HS-5 (cell line): Measurements from ENCODE around the gene TTC39B.

Experiments used
- DNase-seq: peaks from one replicate; pipeline ENCODE4 v3.0.0-alpha.2; 2012; ENCODE audit warnings: low read depth

TTC39B gene

DNA sequence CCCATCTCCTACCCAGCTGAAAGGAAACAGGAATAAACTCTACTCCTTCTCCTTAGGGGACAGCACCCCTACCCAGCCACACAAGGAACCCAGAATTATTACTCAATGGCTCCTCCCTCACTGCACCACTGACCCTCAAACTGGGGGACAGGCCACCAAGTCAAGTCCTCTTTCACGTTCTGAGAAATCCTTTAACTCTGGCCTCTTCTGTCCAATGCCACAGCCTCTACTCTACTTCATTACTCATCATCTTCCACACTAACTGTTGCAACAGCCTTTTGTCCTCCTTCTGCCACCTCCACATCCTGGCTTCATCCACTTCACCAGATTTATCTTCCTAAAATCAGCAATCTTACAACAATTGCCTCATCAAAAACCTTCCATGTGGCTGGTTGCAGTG is 6.8 kb downstream of the TTC39B start:
- DNase-seq: no peak

DNA sequence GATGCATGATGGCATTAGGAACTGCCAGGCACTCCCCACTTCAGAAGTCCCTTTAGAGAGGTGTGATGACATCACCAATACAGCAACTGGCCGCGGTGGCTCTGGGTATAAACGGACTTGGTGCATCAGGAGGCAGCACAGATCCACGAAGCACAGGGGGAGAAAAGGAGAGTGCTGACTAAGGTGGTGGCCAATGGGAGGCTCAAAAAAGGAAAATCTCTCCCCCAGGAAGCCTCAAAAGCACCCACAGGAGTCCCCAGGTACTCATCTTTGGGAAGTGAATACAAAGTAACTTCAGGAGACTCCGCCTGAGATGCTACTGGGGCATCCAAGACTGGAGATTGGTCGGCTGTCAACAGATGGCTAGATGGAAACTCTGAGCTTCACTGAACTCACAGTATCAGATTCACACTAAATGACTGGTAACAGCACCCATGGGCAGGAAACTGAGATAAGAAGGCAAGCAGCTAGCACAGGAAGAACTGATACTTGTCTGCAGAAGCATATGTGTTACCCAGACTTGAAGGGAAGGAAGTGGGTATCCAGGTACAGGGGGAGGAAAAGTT is 7.6 kb downstream of the TTC39B start:
- DNase-seq: no peak

DNA sequence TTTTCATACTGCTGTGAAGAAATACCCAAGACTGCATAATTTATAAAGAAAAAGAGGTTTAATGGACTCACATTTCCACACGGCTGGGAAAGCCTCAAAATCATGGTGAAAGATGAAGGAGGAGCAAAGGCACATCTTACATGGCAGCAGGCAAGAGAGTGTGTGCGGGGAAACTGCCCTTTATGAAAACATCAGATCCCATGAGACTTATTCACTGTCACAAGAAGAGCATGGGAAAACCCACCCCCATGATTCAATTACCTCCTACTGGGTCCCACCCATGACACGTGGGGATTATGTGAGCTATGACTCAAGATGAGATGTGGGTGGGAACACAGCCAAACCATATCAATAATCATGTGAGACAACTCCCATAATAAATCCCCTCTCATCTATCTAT is 8.7 kb downstream of the TTC39B start:
- DNase-seq: no peak

DNA sequence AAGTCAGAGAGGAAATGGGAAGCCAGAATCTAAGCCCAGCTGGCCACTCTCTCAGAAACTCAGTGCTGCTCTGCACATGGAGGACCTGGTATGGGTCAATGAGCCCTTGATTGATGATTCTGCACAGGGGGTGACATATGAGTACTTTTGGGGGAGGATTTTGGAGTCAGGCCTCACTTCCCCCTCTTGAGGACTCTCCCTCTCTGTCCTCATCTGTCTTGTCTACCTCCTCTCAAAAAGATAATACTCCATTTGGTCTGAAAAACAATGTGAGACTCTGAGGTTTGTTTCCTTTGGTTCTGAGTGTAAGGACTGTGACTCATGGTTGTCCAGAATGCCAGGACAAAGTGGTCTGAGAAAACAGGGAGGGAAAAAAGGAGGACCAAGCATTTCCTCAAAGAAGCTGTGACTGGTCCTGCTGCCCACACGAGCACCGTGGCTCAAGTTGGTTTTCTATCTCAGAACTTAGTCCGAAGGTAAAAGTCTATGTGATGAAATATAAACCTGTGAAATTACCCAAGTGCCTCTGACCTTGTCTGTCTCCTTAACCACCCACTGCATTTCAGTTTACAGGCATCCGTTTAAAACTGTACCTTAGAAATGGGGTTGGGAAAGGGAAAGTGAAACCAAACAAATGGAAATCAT is 11.1 kb downstream of the TTC39B start:
- peak; percentile 67 for DNase-seq

DNA sequence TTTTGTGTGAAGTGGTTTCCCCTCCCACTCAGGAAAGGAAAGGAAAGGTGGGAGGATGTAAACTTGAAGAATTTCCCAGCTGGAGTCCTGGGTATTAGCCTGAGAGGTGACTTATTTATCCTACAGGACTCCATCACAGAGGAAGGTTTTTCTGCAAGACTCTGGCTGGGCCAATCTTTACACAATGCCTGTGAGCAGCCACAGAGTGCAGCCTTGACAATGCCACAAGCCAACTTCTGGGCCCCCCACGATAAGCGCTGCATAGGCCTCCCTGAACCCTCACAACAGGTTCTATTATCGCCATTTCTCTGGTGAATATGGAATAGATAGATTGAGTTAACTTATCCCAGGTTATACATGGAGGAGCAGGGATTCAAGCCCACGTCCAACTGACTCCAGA is 12.4 kb downstream of the TTC39B start:
- DNase-seq: no peak

DNA sequence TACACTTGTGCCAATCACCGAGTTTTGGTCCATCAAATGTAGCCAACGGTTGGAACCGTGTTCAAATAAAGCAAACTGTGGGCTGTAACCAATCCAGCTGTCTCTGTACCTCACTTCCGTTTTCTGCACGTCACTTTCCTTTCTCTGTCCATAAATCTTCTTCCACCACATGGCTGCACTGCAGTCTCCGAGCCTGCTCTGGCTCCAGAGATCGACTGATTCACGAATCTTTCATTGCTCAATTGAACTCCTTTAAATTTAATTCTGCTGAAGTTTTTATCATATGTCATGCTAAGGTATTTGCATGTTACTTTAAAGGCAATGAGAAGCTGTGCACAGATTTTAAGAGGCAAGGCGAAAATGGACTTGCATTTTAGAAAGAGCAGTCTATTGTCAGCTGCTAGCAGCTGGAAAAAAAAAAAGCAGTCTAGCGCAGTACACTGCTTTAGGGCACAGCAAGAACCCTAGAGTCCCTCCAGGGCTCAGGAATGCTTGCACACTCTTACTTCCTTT is 13.2 kb downstream of the TTC39B start:
- no peak for DNase-seq

DNA sequence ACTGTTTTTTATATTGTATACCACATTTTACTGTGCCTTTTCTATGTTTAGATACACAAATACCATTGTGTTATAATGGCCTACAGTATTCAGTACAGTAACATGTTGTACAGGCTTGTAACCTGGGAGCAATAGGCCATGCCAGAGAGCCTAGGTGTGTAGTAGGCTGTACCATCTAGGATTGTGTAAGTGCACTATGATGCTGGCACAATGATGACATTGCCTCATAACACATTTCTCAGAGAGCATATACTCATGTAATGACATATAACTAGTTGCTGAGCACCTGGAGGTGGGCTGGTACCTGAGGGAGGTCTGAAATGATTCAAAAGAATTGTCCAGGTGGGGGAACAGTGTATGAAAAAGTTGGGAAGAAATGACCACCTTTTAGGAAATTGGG is 13.9 kb downstream of the TTC39B start:
- DNase-seq: no peak

DNA sequence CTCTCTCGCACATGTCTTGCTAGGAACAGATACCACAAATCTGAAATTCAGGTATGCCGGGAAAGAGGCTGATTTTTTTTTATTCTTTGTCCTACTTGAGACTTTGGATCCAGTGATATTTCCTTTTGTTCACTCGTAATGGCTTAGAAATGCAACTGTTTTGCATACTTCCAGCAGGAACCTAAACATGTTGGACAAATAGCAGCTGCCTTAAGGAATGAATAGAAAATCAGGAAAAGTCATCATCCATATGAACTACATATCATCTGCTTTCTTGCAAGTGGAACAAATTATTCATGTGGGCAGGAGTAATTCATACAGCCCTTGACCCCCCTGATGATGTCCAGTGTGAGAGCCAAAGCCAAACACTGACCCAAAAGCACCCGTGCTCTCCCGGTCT is 17.4 kb downstream of the TTC39B start:
- no peak for DNase-seq

DNA sequence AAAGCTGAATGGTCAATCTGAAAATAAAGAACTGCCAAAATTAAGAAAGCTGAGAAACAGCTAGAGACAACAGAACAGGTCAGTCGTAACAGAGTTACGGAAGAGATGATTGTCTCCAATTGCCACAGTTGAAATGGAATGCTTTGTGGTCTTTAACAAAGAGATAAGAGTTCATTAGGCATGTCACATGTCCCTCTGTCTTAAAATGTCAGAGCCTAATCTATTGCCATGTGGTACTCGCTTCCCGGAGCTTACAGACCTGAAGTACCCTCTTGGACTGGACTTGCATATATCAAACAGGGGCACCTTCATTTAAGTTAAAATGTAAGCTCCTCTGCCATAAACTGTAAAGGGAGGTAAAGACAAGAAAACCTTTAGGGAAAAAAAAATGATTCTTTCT is 19.7 kb downstream of the TTC39B start:
- DNase-seq: no peak

DNA sequence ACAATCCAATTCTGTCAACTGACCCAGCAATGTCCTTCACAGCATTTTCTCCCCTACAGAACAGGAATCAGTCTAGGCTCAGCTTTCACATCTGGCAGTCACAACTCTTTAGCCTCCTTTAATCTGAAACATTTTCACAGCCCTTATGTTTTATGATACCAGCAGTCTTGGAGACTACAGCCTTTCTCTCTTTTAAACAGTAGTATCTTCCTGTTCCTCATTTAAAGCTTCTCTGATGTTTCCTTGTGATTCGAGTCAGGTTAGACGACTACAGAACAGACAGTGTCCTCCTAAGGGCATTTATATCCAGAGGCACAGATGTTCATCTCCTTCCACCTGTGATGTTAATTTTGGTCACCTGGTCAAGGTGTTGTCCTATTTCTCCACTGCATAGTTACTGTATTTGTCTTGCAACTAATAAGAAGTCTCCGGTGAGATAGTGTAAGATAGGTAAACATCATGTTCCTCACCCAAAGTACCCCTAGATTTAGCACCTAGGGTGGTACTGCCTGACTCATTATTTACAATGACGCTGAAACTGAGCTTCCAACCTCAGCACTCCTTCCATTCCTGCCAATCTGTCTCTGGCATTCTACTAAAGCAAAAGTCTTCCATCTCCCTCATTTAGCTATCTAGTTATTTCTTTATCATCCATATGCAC is 20.7 kb downstream of the TTC39B start:
- no peak for DNase-seq

DNA sequence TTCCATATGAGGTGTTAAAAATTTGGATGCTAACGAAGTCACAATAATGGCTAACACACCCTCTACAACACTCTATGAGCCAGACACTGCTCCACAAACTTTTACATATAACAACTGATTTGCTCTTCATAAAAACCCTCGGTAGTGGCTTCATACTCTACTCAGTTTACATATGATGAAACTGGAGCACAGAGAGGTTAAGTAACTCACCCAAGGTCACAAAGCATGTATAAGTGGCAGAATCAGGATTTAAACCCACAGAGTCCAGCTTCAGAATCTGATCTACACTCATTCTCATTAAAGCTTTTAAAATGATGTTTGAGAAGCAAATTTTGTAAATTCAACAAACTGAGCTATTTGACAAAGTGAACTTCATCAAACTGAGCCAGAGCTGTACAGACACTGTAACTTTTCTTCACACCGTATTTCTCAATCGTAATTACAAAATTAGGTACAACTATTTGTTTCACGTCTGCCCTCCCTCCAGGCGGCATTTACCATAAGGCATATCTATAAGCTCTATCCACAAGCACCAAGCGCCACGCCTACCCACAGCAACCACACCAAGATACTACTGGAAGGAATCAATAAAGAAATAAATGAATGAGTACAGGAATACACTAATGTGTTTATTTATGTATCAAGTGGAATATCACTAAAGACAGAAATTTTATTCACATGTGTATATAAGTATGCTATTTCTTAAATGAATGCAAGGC is 24.3 kb downstream of the TTC39B start:
- no peak for DNase-seq

DNA sequence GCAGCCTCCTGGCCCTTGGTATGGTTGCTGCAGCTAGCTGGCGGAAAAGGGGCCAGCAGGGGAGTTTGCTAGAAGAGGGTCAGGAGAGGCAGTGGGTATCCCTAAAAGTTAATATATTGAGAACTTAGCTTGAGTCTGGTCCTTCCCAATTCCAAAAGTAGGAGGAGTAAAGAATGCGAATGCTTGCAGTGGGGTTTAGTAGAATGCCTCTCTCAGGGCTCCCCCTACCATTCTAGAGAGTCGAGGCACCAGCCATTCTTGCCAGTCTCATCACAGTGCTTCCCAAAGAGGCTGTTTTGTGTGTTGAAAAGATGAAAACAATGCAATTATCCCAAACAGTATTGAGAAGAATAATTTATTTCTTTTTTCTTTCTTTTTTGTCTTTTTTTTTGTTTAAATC is 26.4 kb downstream of the TTC39B start:
- no peak for DNase-seq

DNA sequence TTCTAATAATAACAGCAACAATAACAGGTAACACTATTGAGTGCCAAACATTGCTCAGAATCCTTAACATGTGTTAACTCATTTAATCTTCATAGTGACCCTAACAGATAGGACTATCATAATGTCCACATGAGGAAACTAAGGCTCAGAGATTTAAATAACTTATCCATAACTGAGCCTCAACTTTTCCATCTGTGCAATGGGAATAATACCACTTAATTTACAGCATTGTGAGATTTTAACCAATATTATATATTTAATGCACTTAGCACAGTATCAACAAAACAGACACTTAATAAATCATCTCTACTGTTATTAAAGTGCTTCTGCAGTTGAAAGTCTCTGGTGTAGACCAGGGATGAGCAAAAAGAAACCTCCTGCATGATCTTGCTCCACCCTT is 28.2 kb downstream of the TTC39B start:
- no peak for DNase-seq

DNA sequence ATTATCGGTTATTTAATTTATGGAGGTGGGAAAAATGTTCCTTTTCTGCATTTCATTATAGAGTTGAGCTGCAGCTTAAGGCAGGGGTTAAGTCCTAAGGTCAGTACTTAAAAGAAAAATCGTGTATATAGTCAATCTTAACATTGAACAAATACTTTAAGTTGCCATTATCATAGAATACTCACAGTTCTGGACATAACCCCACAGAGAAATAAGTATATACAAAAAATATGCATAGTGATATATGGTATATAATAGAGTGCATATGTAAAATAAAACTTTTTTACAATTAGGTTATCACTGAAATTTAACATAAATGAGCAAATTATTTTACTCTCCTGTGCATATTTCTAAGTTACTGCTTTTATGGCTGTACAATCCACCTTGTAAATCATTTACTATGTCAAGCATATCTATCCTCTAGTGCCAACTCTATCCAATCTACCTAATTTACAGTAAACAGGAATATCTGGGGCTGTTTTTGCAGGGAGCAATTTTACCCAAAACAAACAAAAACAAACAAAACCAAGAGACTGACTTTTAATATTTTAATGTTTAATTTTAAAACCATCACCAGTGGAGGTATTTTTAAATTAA is 28.8 kb downstream of the TTC39B start:
- no peak for DNase-seq

DNA sequence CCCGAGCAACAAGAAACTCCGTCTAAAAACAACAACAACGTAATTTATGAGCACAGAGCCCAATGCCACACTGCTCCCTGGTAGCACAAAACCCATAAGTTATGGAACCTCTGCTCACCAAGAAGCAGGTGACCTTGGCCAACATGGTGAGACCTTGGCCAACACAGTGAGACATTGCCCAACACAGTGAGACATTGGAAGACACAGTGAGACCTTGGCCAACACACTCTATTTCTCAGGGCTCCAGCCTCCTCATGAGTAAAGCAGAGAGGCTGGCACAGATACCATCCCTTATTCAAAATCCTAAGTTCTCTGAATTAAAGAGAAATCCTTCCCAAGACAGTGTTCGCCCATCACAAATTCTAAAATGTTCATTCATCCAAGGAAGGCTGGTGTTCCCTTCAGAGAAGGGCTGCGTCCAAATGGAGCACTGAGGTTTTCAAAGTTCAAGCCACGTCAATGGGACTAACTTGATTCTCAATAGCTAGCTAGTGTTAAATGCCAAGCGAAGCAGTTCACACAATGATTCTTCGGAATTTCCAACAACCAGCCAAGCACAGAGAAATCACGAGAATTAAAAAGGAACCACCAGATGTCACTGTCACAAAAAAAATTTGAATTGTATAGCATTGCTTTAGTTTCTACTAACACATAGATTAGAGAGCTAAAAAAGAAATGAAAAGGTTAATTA is 29.5 kb downstream of the TTC39B start:
- DNase-seq: no peak

DNA sequence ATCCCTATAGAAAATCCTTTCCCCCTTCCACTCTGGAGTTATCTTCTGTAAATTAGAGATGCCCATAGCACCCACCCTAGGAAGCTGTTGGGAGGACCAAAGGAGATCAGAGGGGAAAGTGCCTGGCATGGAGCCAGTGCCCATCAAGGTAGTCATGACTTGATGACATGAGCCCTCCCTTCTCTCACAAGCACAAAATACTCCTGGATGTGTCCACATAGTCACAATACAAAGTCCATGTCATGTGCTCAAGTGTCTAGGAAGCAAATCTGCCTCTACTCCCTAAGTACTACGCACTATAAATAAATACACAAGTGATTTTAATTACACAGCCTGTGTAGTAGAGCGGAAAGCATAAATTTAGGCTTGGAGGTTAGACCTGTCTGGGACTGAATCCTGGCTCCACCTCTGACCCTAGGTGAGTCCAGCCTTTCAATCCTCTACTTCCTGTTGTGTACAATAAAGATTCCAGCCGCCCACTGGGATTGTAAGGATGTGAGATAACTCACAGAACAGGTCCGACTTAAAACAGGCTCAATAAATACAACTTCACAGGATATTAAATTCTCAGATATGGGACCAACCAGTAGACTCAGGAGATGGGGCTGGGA is 30.6 kb downstream of the TTC39B start:
- no peak for DNase-seq

DNA sequence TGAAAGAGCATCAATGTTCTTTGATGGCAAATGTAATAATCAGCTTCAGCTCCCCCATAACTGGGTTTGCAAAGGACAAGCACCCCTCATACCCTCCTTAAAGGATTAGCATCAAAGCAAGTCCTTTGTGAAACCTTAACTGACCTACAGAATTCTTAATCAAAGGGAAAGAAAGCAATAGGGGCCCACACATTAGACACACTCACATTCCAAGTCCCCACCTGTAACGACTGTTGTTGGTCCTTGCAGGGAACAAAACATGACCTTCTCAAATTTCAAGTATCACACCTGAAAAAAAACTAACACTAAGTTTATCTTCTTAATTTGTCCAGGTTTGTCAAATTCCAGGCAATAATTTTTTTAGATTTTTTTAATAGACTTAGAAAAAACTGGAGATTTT is 32.6 kb downstream of the TTC39B start:
- no peak for DNase-seq

DNA sequence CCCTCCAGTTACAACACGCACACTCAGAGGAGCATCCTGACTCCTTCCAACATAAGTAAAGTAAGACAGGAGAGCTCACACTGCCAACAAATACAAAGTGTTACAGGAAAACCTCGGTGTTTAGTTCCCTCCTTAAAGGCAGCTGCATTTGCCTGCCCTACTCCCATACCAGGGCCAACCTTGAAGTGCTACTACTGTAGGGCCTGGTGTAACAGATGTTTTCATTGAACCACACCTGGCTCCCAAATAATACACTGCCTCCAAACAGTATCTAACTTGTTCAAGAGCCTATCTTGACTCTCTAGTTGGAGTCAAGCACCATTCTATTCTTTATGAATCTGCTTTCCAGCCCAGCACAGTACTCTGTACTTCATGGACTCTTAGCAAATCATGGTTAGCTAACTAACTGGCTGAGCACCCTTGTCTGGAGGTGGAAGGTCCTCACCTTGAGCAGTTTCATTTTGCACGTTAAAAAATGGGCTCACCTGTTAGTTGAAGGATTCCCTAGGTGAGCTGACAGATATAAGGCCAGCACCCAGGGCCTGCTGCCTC is 34.6 kb downstream of the TTC39B start:
- no peak for DNase-seq

DNA sequence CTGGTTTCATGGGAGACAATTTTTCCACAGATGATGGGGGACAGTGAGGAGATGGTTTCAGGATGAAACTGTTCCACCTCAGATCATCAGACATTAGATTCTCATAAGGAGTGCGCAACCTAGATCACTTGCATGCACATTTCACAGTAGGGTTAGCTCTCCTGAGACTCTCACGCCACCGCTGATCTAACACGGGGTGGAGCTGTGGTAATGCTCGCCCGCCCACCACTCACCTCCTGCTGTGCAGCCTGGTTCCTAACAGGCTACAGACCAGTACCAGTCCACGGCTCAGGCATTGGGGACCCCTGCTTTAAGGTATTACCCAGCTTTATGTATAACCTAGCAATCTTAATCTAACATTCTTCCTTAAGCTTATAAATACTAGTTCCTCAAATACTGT is 35.6 kb downstream of the TTC39B start:
- no peak for DNase-seq

DNA sequence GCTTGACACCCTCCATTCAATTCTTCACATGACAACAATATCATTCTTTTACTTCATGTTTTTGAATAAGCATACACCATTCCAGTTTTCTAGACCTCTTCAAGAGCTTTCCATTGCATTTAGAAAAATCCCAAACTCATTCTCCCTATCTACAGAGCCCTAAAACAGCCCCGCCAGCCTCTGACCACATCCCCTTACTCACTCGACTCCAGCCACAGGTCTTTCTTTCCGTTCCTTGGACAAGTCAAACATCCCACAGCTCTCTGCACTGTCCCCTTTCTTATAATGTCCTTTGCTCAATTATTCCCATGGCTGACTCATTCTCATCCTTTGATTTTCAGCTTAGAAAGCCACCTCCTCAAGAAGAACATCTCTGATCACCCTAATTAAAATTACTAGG is 38.2 kb downstream of the TTC39B start:
- DNase-seq: no peak

DNA sequence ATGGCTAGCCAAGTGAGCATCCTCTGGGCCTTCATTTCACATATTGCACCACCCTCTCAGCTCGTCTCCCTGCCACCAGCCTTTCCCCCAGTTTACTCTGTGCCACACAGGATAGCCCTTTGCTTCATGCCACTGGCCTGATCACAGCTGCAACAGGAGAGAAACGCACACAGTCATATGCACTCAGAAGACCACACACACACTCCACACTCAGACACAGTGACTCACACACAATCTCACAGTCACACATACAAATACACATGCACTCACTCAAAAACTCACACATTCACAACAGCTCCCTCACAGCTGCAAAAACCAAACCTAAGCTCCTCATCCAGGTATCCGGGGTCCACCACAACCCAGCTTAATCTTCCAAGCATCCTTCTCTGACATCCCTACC is 38.7 kb downstream of the TTC39B start:
- DNase-seq: no peak
